Duodenal mucosa (tissue), 2 donors: ENCODE measurements around the gene PLXNA4.

Experiments
- H3K27ac ChIP-seq: one replicate; pipeline ENCODE4 v1.7.0; 2013; ENCODE audit warnings: low read depth, low read length
- H3K27me3 ChIP-seq, 2 donors: one replicate each; pipeline ENCODE4 v1.7.0; 2013; ENCODE audit warnings: low read length in 2 of 2, control low read depth in 1 of 2; ENCODE audit not compliant: insufficient read depth in 2 of 2, control insufficient read depth in 1 of 2
- H3K36me3 ChIP-seq, 2 donors: one replicate each; pipeline ENCODE4 v1.7.0; 2013; ENCODE audit warnings: low read length in 2 of 2, control low read depth in 1 of 2; ENCODE audit not compliant: insufficient read depth in 2 of 2, control insufficient read depth in 1 of 2
- H3K4me1 ChIP-seq, 2 donors: one replicate each; pipeline ENCODE4 v1.7.0; 2013; ENCODE audit warnings: low read length in 2 of 2, control low read depth in 1 of 2; ENCODE audit not compliant: insufficient read depth in 2 of 2, control insufficient read depth in 1 of 2
- H3K4me3 ChIP-seq, 2 donors: one replicate each; pipeline ENCODE4 v1.7.0; 2013; ENCODE audit warnings: low read length in 2 of 2, low read depth in 1 of 2
- H3K9ac ChIP-seq, 2 donors: one replicate each; pipeline ENCODE4 v1.7.0; 2013; ENCODE audit warnings: low read length in 2 of 2, low read depth in 1 of 2
- H3K9me3 ChIP-seq, 2 donors: one replicate each; pipeline ENCODE4 v1.7.0; 2013; ENCODE audit warnings: low read length in 2 of 2, control low read depth in 1 of 2; ENCODE audit not compliant: control insufficient read depth in 1 of 2

Gene PLXNA4

GRCh38 chr7:132471515-132471914, 104.8 kb downstream of the PLXNA4 start:
- Histone ChIP-seq H3K4me3 (no peak overlapping the region), H3K9ac (no peak overlapping the region), H3K9me3 (no peaks in the 10 kb centered on the region), H3K27me3 (peaks cover 0 to 6% of the 10 kb centered on the region in 2 donors), H3K27ac (no peak overlapping the region), H3K36me3 (no peaks in the 10 kb centered on the region), H3K4me1 (no peaks in the 10 kb centered on the region)

DNA sequence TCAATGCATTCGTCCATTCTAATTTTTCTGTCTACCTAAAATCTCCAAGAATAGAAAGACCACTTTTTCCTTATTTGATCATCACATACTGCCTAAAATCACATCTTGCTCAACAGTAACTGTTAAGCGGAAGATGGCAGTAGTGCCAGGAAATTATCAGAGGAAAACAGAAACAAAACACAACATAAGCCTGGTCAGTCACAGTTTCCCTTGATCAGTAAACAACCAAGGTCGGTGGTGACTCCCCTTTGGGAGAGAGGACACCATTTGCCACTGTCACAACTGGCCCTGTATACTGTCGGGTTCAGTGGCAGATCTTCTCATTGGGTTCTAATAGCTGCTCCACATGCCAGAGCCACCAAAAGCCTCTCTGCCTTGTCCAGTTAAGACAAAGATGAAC, 106.6 kb downstream of the PLXNA4 start:
- no peaks in the 10 kb centered on the region for H3K4me1 ChIP-seq

GRCh38 chr7:132469264-132469663, 107.0 kb downstream of the PLXNA4 start:
- Histone ChIP-seq H3K27me3 (peaks cover 0 to 4% of the 10 kb centered on the region in 2 donors), H3K4me3 (no peak overlapping the region), H3K27ac (no peak overlapping the region), H3K9me3 (no peaks in the 10 kb centered on the region), H3K9ac (no peak overlapping the region), H3K4me1 (no peaks in the 10 kb centered on the region), H3K36me3 (no peaks in the 10 kb centered on the region)

More for the DNA sequence above, 106.6 kb downstream of the PLXNA4 start:
- Histone ChIP-seq H3K9ac (no peak overlapping the region), H3K27ac (no peak overlapping the region), H3K4me3 (no peak overlapping the region), H3K27me3 (peaks cover 0 to 2% of the 10 kb centered on the region in 2 donors), H3K36me3 (no peaks in the 10 kb centered on the region), H3K9me3 (no peaks in the 10 kb centered on the region)

- H3K9ac ChIP-seq: no peak overlapping the region
- no peaks in the 10 kb centered on the region for H3K9me3 ChIP-seq
- H3K36me3 ChIP-seq: no peaks in the 10 kb centered on the region
- H3K27me3 ChIP-seq: peaks cover 0 to 4% of the 10 kb centered on the region in 2 donors
- H3K4me3 ChIP-seq: no peak overlapping the region
- no peaks in the 10 kb centered on the region for H3K4me1 ChIP-seq
- no peak overlapping the region for H3K27ac ChIP-seq
Observed at GRCh38 chr7:132466367-132466766, 109.9 kb downstream of the PLXNA4 start.

- no peak overlapping the region for H3K4me3 ChIP-seq
- H3K9me3 ChIP-seq: no peaks in the 10 kb centered on the region
- H3K9ac ChIP-seq: no peak overlapping the region
- no peak overlapping the region for H3K27ac ChIP-seq
- peaks cover 0 to 4% of the 10 kb centered on the region in 2 donors for H3K27me3 ChIP-seq
- no peaks in the 10 kb centered on the region for H3K4me1 ChIP-seq
- H3K36me3 ChIP-seq: no peaks in the 10 kb centered on the region
Observed at GRCh38 chr7:132465516-132465915, 110.8 kb downstream of the PLXNA4 start.

GRCh38 chr7:132464740-132465139, 111.5 kb downstream of the PLXNA4 start:
- Histone ChIP-seq H3K9ac (no peak overlapping the region), H3K4me1 (no peaks in the 10 kb centered on the region), H3K27me3 (peaks cover 0 to 4% of the 10 kb centered on the region in 2 donors), H3K9me3 (no peaks in the 10 kb centered on the region), H3K36me3 (no peaks in the 10 kb centered on the region), H3K27ac (no peak overlapping the region), H3K4me3 (no peak overlapping the region)

- H3K27ac ChIP-seq: no peak overlapping the region
- peaks cover 0 to 4% of the 10 kb centered on the region in 2 donors for H3K27me3 ChIP-seq
- H3K4me3 ChIP-seq: no peak overlapping the region
- H3K4me1 ChIP-seq: no peaks in the 10 kb centered on the region
- H3K36me3 ChIP-seq: no peaks in the 10 kb centered on the region
- no peak overlapping the region for H3K9ac ChIP-seq
- no peaks in the 10 kb centered on the region for H3K9me3 ChIP-seq
Observed at GRCh38 chr7:132463922-132464321, 112.3 kb downstream of the PLXNA4 start.

DNA sequence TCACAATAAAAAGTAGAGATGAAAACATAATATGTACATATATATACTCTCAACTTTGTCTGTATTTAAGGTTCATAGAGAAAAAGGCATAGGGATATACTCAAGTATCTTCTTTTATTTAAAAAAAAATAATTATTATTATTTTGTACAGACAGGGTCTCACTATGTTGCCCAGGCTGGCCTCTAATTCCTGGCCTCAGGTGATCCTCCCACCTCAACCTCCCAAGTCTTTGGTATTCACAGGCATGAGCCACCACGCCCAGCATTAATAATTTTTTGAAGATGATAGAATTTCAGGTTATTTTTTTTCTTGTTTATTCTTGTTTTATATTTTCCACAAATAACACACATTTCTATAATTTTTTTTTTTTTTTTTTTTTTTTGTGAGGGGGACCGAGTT, 113.8 kb downstream of the PLXNA4 start:
- no peak overlapping the region for H3K9ac ChIP-seq
- no peaks in the 10 kb centered on the region for H3K36me3 ChIP-seq
- H3K27ac ChIP-seq: no peak overlapping the region
- H3K4me3 ChIP-seq: no peak overlapping the region
- H3K27me3 ChIP-seq: peaks cover 0 to 4% of the 10 kb centered on the region in 2 donors
- H3K9me3 ChIP-seq: no peaks in the 10 kb centered on the region
- H3K4me1 ChIP-seq: no peaks in the 10 kb centered on the region

- H3K27ac ChIP-seq: no peak overlapping the region
- no peaks in the 10 kb centered on the region for H3K9me3 ChIP-seq
- H3K27me3 ChIP-seq: peaks cover 0 to 4% of the 10 kb centered on the region in 2 donors
- H3K4me3 ChIP-seq: no peak overlapping the region
- no peaks in the 10 kb centered on the region for H3K36me3 ChIP-seq
- no peak overlapping the region for H3K9ac ChIP-seq
- no peaks in the 10 kb centered on the region for H3K4me1 ChIP-seq
Observed at GRCh38 chr7:132461032-132461592, 115.2 kb downstream of the PLXNA4 start.

DNA sequence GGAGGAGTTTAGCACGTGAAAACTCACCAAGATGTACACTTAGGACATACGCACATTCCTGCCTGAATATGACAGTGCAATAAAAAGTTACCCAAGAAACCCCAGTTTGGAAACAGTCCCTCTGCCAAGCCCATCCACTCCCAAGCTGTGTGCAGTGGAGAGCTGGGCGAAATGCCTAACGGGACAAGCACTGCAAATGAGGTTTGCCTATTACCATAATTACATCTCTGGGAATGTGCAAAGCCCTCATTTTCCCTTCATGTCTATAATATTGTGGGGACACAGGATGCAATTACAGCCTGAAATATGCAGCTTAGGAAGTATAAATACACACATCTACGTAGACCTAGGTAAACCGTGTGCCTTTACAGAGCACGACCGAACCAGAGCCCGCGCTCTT, 117.5 kb downstream of the PLXNA4 start:
- H3K27ac ChIP-seq: no peak overlapping the region
- H3K36me3 ChIP-seq: no peaks in the 10 kb centered on the region
- no peaks in the 10 kb centered on the region for H3K27me3 ChIP-seq
- no peaks in the 10 kb centered on the region for H3K9me3 ChIP-seq
- H3K4me1 ChIP-seq: no peaks in the 10 kb centered on the region
- H3K9ac ChIP-seq: no peak overlapping the region
- H3K4me3 ChIP-seq: no peak overlapping the region

GRCh38 chr7:132457658-132458057, 118.6 kb downstream of the PLXNA4 start:
- no peak overlapping the region for H3K27ac ChIP-seq
- no peak overlapping the region for H3K4me3 ChIP-seq
- H3K27me3 ChIP-seq: no peaks in the 10 kb centered on the region
- H3K9ac ChIP-seq: no peak overlapping the region
- no peaks in the 10 kb centered on the region for H3K9me3 ChIP-seq
- H3K36me3 ChIP-seq: no peaks in the 10 kb centered on the region
- no peaks in the 10 kb centered on the region for H3K4me1 ChIP-seq
